ENCODE measurements around the gene OOSP3.
"Not testable (repeated sequence)": the region's sequence is repeated elsewhere in the genome, so short reads cannot be mapped to it uniquely, and the experiment has no call there.

Gene OOSP3

GRCh38 chr11:59878575-59878974, at the start of gene OOSP3:
TSS of gene OOSP3 (plus strand) at chr11:59878782. CDS start at chr11:59878809, 27 bp downstream.
- no peak for DNase-seq

- DNase-seq: no peak
Observed at GRCh38 chr11:59829358-59829757, 49.2 kb upstream of the OOSP3 start.

GRCh38 chr11:59833602-59834001, 45.0 kb upstream of the OOSP3 start:
- DNase-seq: no peak

GRCh38 chr11:59839615-59840014, 39.0 kb upstream of the OOSP3 start:
- DNase-seq: no peak

- DNase-seq: no peak
Observed at GRCh38 chr11:59841514-59841913, 37.1 kb upstream of the OOSP3 start.

- no peak for DNase-seq
Observed at GRCh38 chr11:59842316-59842715, 36.3 kb upstream of the OOSP3 start.

GRCh38 chr11:59845399-59845798, 33.2 kb upstream of the OOSP3 start, which contains the start of gene CBLIF:
TSS of gene CBLIF (minus strand) at chr11:59845499. CDS start at chr11:59845453, 46 bp downstream.
- DNase-seq: no peak

GRCh38 chr11:59846556-59846955, 32.0 kb upstream of the OOSP3 start:
- no peak for DNase-seq

GRCh38 chr11:59847626-59848025, 31.0 kb upstream of the OOSP3 start:
- DNase-seq: no peak

GRCh38 chr11:59848439-59848838, 30.1 kb upstream of the OOSP3 start:
- DNase-seq: not testable (repeated sequence)

GRCh38 chr11:59849129-59849528, 29.5 kb upstream of the OOSP3 start:
- DNase-seq: no peak

- not testable (repeated sequence) for DNase-seq
Observed at GRCh38 chr11:59849551-59849950, 29.0 kb upstream of the OOSP3 start.

- not testable (repeated sequence) for DNase-seq
Observed at GRCh38 chr11:59851416-59851815, 27.2 kb upstream of the OOSP3 start.

GRCh38 chr11:59854871-59855270, 23.7 kb upstream of the OOSP3 start:
- DNase-seq: no peak

- no peak for DNase-seq
Observed at GRCh38 chr11:59857439-59858434, 20.8 kb upstream of the OOSP3 start.

GRCh38 chr11:59859673-59860072, 18.9 kb upstream of the OOSP3 start:
- no peak for DNase-seq

- no peak for DNase-seq
Observed at GRCh38 chr11:59862252-59862651, 16.3 kb upstream of the OOSP3 start.

GRCh38 chr11:59865031-59865430, 13.6 kb upstream of the OOSP3 start:
- DNase-seq: no peak

- no peak for DNase-seq
Observed at GRCh38 chr11:59866397-59866796, 12.2 kb upstream of the OOSP3 start, which contains the start of gene TCN1. TSS of gene TCN1 (minus strand) at chr11:59866487. CDS start at chr11:59866470, 17 bp downstream.

GRCh38 chr11:59866836-59867235, 11.7 kb upstream of the OOSP3 start:
- DNase-seq: no peak

GRCh38 chr11:59867946-59868345, 10.6 kb upstream of the OOSP3 start:
- DNase-seq: no peak

- no peak for DNase-seq
Observed at GRCh38 chr11:59872076-59872475, 6.5 kb upstream of the OOSP3 start.

GRCh38 chr11:59875856-59876519, 2.6 kb upstream of the OOSP3 start:
- DNase-seq: no peak

- DNase-seq: no peak
Observed at GRCh38 chr11:59877325-59877724, 1.3 kb upstream of the OOSP3 start.
